Mononuclear cell (primary cell): ENCODE measurements around the gene THEMIS. TPM values are rescaled to one million over a fixed set of nuclear protein-coding genes. Genes with fewer than 3 reads are reported as not detected.
"Not testable (repeated sequence)": the region's sequence is repeated elsewhere in the genome, so short reads cannot be mapped to it uniquely, and the experiment has no call there.

Source experiments
- H3K27me3 ChIP-seq: 2 replicates; pipeline ENCODE4 v1.6.0; 2011; ENCODE audit warnings: low read length, control low read depth; ENCODE audit not compliant: insufficient read depth
- H3K4me1 ChIP-seq: 2 replicates; pipeline ENCODE4 v1.5.1; 2011; ENCODE audit warnings: mild to moderate bottlenecking, low read length, control low read depth; ENCODE audit not compliant: insufficient read depth
- H3K4me3 ChIP-seq: 2 replicates; pipeline ENCODE4 v1.5.1; 2011; ENCODE audit warnings: mild to moderate bottlenecking, low read length, moderate library complexity
- H3K9me3 ChIP-seq: 2 replicates; pipeline ENCODE4 v1.5.1; 2011; ENCODE audit warnings: low read depth, mild to moderate bottlenecking, control low read depth, low read length
- total RNA-seq: library from RNA; depleted of rRNA; stranded (reverse); fragments of >200 nt; gene quantifications from one replicate; pipeline ENCODE4 v1.2.3, GENCODE V29; 2012

The THEMIS gene
- total RNA-seq, 1 donor, result 25.0 TPM

DNA sequence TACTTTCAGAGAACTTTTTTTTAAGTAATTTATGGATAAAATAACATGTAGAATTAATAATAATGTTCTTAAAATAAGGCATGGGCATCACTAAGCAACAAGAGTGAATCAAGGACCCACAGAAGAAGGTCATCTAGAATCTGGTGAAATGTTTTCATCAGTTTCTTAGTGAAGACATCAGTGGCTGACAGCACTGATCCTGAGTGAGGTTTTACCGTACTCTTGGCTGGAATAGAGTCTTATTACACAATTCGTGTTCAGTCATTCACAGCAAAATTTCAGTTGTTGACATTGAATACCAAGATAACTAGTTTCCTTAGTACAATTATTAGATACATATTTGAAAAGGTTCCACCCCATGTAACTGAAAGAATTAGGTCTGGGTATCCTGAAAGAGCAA, 183.5 kb downstream of the THEMIS start:
- H3K27me3 ChIP-seq, result no peaks in the 10 kb centered on the region
- H3K4me1 ChIP-seq, result no peaks in the 10 kb centered on the region
- no peak overlapping the region for H3K4me3 ChIP-seq
- no peaks in the 10 kb centered on the region for H3K9me3 ChIP-seq

GRCh38 chr6:127716465-127716864, 184.4 kb downstream of the THEMIS start:
- Histone ChIP-seq H3K9me3 (no peaks in the 10 kb centered on the region), H3K4me1 (no peaks in the 10 kb centered on the region), H3K27me3 (no peaks in the 10 kb centered on the region)

GRCh38 chr6:127710668-127711067, 190.2 kb downstream of the THEMIS start:
- no peak overlapping the region for H3K4me3 ChIP-seq

More at GRCh38 chr6:127716465-127716864, 184.4 kb downstream of the THEMIS start:
- H3K4me3 ChIP-seq, result no peak overlapping the region

GRCh38 chr6:127706216-127706615, 194.6 kb downstream of the THEMIS start:
- no peaks in the 10 kb centered on the region for H3K9me3 ChIP-seq
- H3K4me1 ChIP-seq, result no peaks in the 10 kb centered on the region
- H3K4me3 ChIP-seq, result no peak overlapping the region
- no peaks in the 10 kb centered on the region for H3K27me3 ChIP-seq

More at GRCh38 chr6:127710668-127711067, 190.2 kb downstream of the THEMIS start:
- no peaks in the 10 kb centered on the region for H3K4me1 ChIP-seq
- H3K9me3 ChIP-seq, result no peaks in the 10 kb centered on the region
- H3K27me3 ChIP-seq, result no peaks in the 10 kb centered on the region

DNA sequence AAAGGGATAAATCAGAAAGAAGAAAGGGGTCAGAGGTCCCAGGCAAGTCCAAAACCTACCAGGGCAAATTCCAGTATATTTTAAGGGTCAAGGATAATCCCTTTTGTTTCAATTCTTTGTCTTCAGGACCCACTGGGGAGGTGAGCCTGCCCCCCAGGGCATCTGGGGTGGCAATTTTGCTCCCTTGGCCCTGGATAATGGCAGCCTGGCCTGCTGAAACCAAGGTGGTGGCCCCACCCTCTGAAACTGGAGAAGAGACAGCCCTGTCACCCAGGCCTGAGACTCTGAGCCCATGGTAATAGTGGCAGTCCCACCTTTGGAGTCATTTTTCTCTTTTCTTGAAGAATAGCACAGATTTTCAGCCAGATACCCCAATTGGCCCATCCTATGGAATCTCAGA, 205.8 kb downstream of the THEMIS start:
- H3K4me3 ChIP-seq, result no peak overlapping the region
- no peaks in the 10 kb centered on the region for H3K27me3 ChIP-seq
- no peaks in the 10 kb centered on the region for H3K9me3 ChIP-seq
- no peaks in the 10 kb centered on the region for H3K4me1 ChIP-seq

DNA sequence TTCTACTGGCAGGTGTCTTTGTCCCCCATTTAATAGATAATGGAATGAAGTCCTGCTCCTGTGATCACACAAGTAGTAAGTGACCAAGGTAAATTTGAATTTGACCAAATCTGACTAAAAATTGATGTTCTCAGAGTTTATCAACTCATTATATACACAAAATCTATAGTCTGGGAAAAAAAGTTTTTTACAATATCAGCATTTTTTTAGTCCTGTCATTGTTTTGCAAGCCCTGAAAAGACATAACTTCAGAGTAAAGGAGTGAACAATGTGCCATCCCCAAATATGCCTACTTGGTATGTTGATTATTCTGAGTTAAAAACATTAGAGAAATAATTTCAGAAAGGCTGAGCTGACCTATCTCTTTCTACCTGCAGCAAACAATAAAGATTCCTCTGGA, 209.7 kb downstream of the THEMIS start:
- Histone ChIP-seq H3K4me1 (no peaks in the 10 kb centered on the region), H3K4me3 (no peak overlapping the region), H3K9me3 (no peaks in the 10 kb centered on the region), H3K27me3 (no peaks in the 10 kb centered on the region)

- Histone ChIP-seq H3K4me3 (no peak overlapping the region), H3K27me3 (no peaks in the 10 kb centered on the region), H3K4me1 (no peaks in the 10 kb centered on the region), H3K9me3 (no peaks in the 10 kb centered on the region)
These were observed 210.3 kb downstream of the THEMIS start for GRCh38 chr6:127690588-127690987.

DNA sequence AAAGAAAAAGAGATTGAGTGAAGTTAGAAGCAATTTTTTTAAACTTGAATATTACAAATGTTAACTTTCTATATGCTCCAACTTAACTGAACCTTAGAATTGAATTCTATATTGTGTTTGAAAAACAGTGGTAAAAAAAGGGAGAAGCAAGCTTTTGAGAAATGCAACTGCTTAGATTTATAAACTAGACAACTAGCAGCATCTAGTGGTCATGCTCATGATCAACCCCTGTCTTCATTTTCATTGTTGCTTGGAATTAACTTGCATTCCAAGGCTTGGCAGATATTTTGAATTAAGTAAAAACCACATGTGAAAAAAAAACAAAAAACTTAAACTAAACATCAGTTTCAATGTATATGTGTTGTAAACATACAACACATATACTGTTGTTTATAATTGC, 210.8 kb downstream of the THEMIS start:
- Histone ChIP-seq H3K27me3 (no peaks in the 10 kb centered on the region), H3K4me3 (no peak overlapping the region), H3K9me3 (no peaks in the 10 kb centered on the region), H3K4me1 (no peaks in the 10 kb centered on the region)

DNA sequence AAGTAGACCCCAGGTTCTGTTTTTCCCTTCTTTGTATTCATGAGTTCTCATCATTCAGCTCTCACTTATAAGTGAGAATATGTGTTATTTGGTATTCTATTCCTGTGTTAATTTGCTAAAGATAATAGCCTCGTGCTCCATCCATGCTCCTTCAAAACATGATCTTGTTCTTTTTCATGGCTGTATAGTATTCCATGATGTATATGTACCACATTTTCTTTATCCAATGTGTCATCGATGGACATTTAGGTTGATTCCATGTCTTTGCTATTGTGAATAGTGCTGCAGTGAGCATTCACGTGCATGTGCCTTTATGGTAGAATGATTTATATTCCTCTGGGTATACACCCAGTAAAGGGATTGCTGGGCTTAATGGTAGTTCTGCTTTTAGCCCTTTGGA, 213.4 kb downstream of the THEMIS start:
- not testable (repeated sequence) for H3K4me3 ChIP-seq, H3K4me1 ChIP-seq, H3K9me3 ChIP-seq, H3K27me3 ChIP-seq

DNA sequence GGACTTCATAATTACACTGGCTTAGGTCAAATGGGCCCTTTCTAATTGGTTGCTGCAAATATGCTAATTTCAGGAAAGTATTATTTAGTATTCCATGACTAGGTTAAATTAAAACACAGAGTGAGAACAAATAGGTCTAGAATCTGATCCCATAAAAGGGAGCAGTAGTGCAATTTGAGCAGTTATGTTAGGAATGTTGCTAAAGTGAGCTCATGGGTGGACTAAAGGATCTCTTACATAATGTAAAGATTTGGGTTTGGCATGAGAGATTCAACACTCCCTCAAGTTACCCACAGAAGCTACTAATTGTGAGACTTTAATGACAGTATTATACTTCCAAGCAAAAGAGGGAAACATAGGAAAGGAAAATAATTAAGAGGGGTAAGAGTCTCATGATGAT, 214.8 kb downstream of the THEMIS start:
- H3K9me3 ChIP-seq, result peaks cover 6% of the 10 kb centered on the region
- H3K4me3 ChIP-seq, result no peak overlapping the region
- H3K4me1 ChIP-seq, result no peaks in the 10 kb centered on the region
- H3K27me3 ChIP-seq, result no peaks in the 10 kb centered on the region

- Histone ChIP-seq H3K27me3 (no peaks in the 10 kb centered on the region), H3K9me3 (peaks cover 6% of the 10 kb centered on the region), H3K4me3 (no peak overlapping the region), H3K4me1 (no peaks in the 10 kb centered on the region)
These were observed 216.4 kb downstream of the THEMIS start for GRCh38 chr6:127684501-127684900.
